Mesenchymal stem cell (in vitro differentiated cells and primary cell): ENCODE data around the gene RIC8A.
A peak's percentile ranks its signal among the peaks of the same experiment; 100 is the strongest.

Experiments
- DNase-seq: peaks from one replicate; pipeline ENCODE4 v3.0.0-alpha.2; 2013
- H2AFZ ChIP-seq: one replicate; pipeline ENCODE4 v1.6.1; 2013; ENCODE audit warnings: low read depth, mild to moderate bottlenecking, control low read depth, inconsistent platforms, low read length, moderate library complexity
- H2AK5ac ChIP-seq: 2 replicates; pipeline ENCODE4 v1.6.1; 2013; ENCODE audit warnings: low read length, moderate library complexity, mild to moderate bottlenecking, inconsistent platforms; ENCODE audit not compliant: severe bottlenecking
- H2BK120ac ChIP-seq: one replicate; pipeline ENCODE4 v1.6.1; 2013; ENCODE audit warnings: low read depth, mild to moderate bottlenecking, inconsistent platforms, low read length, moderate library complexity
- H2BK12ac ChIP-seq, 2 experiments: one replicate each; pipeline ENCODE4 v1.6.1; 2013; ENCODE audit warnings: inconsistent platforms in 2 of 2, low read length in 2 of 2, mild to moderate bottlenecking in 2 of 2, moderate library complexity in 2 of 2, control low read depth in 1 of 2
- H2BK15ac ChIP-seq: one replicate; pipeline ENCODE4 v1.6.1; 2013; ENCODE audit warnings: mild to moderate bottlenecking, low read depth, inconsistent platforms; ENCODE audit not compliant: poor library complexity, severe bottlenecking
- H2BK5ac ChIP-seq: 2 replicates; pipeline ENCODE4 v1.6.1; 2013; ENCODE audit warnings: low read depth, mild to moderate bottlenecking, low read length, control low read depth, inconsistent platforms; ENCODE audit not compliant: poor library complexity, severe bottlenecking
- H3K14ac ChIP-seq, 2 experiments: one replicate each; pipeline ENCODE4 v1.6.1; 2013; ENCODE audit warnings: inconsistent platforms in 2 of 2, low read length in 2 of 2, control low read depth in 1 of 2, mild to moderate bottlenecking in 1 of 2, moderate library complexity in 1 of 2
- H3K18ac ChIP-seq, 2 experiments: one replicate each; pipeline ENCODE4 v1.6.1; 2013; ENCODE audit warnings: inconsistent platforms in 2 of 2, low read length in 2 of 2, control low read depth in 1 of 2, low read depth in 1 of 2, mild to moderate bottlenecking in 1 of 2
- H3K23ac ChIP-seq, 2 experiments: one replicate each; pipeline ENCODE4 v1.6.1; 2013; ENCODE audit warnings: inconsistent platforms in 2 of 2, low read length in 2 of 2, mild to moderate bottlenecking in 2 of 2, moderate library complexity in 2 of 2, control low read depth in 1 of 2
- H3K27ac ChIP-seq: 2 replicates; pipeline ENCODE4 v1.5.1; 2013; ENCODE audit warnings: mild to moderate bottlenecking, moderate library complexity, low read length, control low read depth, inconsistent platforms; ENCODE audit not compliant: poor library complexity, severe bottlenecking
- H3K27me3 ChIP-seq, 2 experiments: 2 replicates each; pipeline versions ENCODE4 v1.6.1 to v1.7.0; 2013; ENCODE audit warnings: low read length in 2 of 2, mild to moderate bottlenecking in 2 of 2, moderate library complexity in 2 of 2, control low read depth in 1 of 2, inconsistent platforms in 1 of 2; ENCODE audit not compliant: control insufficient read depth in 1 of 2, insufficient read depth in 1 of 2
- H3K36me3 ChIP-seq, 2 experiments: 2 replicates each; pipeline versions ENCODE4 v1.6.1 to v1.7.0; 2013; ENCODE audit warnings: low read length in 2 of 2, control low read depth in 1 of 2, inconsistent platforms in 1 of 2, low read depth in 1 of 2, mild to moderate bottlenecking in 1 of 2; ENCODE audit not compliant: insufficient read depth in 2 of 2, control insufficient read depth in 1 of 2
- H3K4ac ChIP-seq, 2 experiments: one replicate each; pipeline ENCODE4 v1.6.1; 2013; ENCODE audit warnings: inconsistent platforms in 2 of 2, low read length in 2 of 2, mild to moderate bottlenecking in 2 of 2, moderate library complexity in 2 of 2, control low read depth in 1 of 2, low read depth in 1 of 2
- H3K4me1 ChIP-seq: 2 replicates; pipeline ENCODE4 v1.6.1; 2013; ENCODE audit warnings: low read depth, low read length, control low read depth; ENCODE audit not compliant: control insufficient read depth, insufficient read depth
- H3K4me2 ChIP-seq: 2 replicates; pipeline ENCODE4 v1.6.1; 2013; ENCODE audit warnings: low read length, mild to moderate bottlenecking, inconsistent platforms; ENCODE audit not compliant: poor library complexity, severe bottlenecking
- H3K4me3 ChIP-seq, 2 experiments: 2 replicates each; pipeline versions ENCODE4 v1.5.1 to v1.7.0; 2013; ENCODE audit warnings: low read length in 2 of 2, mild to moderate bottlenecking in 2 of 2, control low read depth in 1 of 2, low read depth in 1 of 2; ENCODE audit not compliant: insufficient read depth in 1 of 2
- H3K79me1 ChIP-seq: replicated peaks from 2 replicates; pipeline ENCODE4 v1.6.1; 2013; ENCODE audit warnings: mild to moderate bottlenecking, control low read depth, low read length, inconsistent platforms; ENCODE audit not compliant: poor library complexity, severe bottlenecking
- H3K9ac ChIP-seq: 2 replicates; pipeline ENCODE4 v1.7.0; 2013; ENCODE audit warnings: mild to moderate bottlenecking, low read length, moderate library complexity
- H3K9me3 ChIP-seq: 2 replicates; pipeline ENCODE4 v1.7.0; 2013; ENCODE audit warnings: mild to moderate bottlenecking, low read length; ENCODE audit not compliant: control insufficient read depth
- H4K8ac ChIP-seq: one replicate; pipeline ENCODE4 v1.6.1; 2013; ENCODE audit warnings: inconsistent platforms, mild to moderate bottlenecking, low read length, moderate library complexity
- H4K91ac ChIP-seq: one replicate; pipeline ENCODE4 v1.6.1; 2013; ENCODE audit warnings: mild to moderate bottlenecking, low read length, inconsistent platforms
- WGBS: methylation state at CpG from one replicate; pipeline ENCODE4 v1.1.7; 2013; ENCODE audit warnings: mixed read lengths; 5-methylcytosine and 5-hydroxymethylcytosine counted together

Gene RIC8A

DNA sequence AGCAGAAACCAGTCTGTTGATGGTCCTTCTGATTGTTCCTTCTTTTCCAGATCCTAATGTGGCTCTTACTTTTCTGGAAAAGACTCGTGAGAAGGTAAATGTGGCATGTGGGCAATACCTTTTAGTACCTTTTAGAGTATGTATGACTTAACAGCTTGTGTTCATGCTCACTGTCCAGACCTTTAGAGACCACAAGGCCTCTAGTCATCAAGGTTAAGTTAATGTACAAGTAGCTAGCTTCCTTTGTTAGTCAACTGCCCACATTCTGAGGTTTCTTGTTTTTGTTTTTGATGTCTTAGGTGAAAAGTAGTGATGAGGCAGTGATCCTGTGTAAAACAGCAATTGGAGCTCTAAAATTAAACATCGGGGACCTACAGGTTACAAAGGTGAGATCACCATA, 36.9 kb downstream of the RIC8A start:
- Histone ChIP-seq H3K36me3 (peaks cover 46 to 95% of the 10 kb centered on the region in 2 experiments), H3K18ac (no peak overlapping the region), H3K79me1 (peaks cover 27% of the 10 kb centered on the region), H3K4me3 (no peak overlapping the region), H3K14ac (no peak overlapping the region), H3K27ac (no peak overlapping the region), H2BK15ac (no peak overlapping the region), H3K9me3 (no peaks in the 10 kb centered on the region), H3K4ac (no peak overlapping the region), H3K27me3 (no peaks in the 10 kb centered on the region), H2BK120ac (no peak overlapping the region), H4K91ac (no peak overlapping the region), H2AFZ (no peak overlapping the region), H3K4me2 (no peak overlapping the region), H4K8ac (no peak overlapping the region), H3K4me1 (no peaks in the 10 kb centered on the region), H3K23ac (no peak overlapping the region), H3K9ac (no peak overlapping the region), H2BK12ac (no peak overlapping the region), H2BK5ac (no peak overlapping the region), H2AK5ac (no peak overlapping the region)
- WGBS = 100% methylated on average over 1 of the region's 2 CpGs
- DNase-seq = no peak

DNA sequence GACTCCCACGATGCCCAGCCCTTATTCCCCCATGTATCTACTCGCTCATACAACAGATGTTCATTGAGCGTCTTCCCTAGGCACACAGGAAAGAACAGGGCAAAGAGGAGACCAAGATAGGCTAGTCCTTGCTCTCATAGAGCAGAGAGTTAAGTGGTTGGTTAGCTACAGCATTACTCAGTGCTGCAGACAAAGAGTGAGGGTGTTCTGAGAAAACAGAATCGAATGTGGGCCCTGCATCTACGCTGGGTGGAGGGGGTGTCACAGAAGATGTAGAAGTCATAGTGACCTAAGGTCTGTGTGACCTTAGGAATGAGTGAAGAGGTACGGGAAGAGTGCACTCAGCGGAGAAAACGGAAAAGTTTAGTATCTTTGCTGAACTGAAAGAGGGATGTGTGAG, 41.6 kb downstream of the RIC8A start:
- WGBS = 85% methylated on average over 8 of the region's 8 CpGs
- Histone ChIP-seq H3K27me3 (no peaks in the 10 kb centered on the region), H2BK120ac (no peak overlapping the region)

DNA sequence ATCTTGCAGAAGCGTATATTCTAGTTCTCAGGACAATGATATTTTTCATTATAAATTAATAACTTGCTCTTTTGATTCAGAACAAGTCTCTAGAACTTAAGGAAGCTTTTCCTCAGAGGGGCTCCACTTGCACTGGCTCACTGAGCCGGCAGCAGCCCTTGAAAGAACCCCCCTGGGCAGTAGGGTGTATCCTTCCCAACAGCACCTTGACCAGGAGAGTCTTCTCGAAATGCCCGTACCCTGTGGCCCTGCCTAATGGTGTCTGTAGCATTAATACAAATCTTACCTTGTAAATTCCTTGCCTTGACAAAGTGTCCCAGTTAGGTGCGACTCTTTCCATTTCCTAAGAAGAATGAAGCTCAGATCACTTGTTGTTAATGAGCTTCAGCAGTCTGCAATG, 42.8 kb downstream of the RIC8A start:
- H4K8ac ChIP-seq = no peak overlapping the region
- H3K79me1 ChIP-seq = peaks cover 15% of the 10 kb centered on the region
- H3K9ac ChIP-seq = no peak overlapping the region
- H4K91ac ChIP-seq = no peak overlapping the region
- H3K4me2 ChIP-seq = no peak overlapping the region
- H3K23ac ChIP-seq = no peak overlapping the region
- no peak overlapping the region for H2AK5ac ChIP-seq
- no peaks in the 10 kb centered on the region for H3K9me3 ChIP-seq
- H2BK12ac ChIP-seq = no peak overlapping the region
- H2BK15ac ChIP-seq = no peak overlapping the region
- DNase-seq = no peak
- H3K27me3 ChIP-seq = no peaks in the 10 kb centered on the region
- peaks cover 60 to 85% of the 10 kb centered on the region in 2 experiments for H3K36me3 ChIP-seq
- WGBS = 93% methylated on average over 4 of the region's 5 CpGs
- H3K4ac ChIP-seq = no peak overlapping the region
- H3K14ac ChIP-seq = no peak overlapping the region
- H3K18ac ChIP-seq = no peak overlapping the region
- H3K4me3 ChIP-seq = no peak overlapping the region
- no peak overlapping the region for H2AFZ ChIP-seq
- H2BK5ac ChIP-seq = no peak overlapping the region
- no peak overlapping the region for H3K27ac ChIP-seq
- H2BK120ac ChIP-seq = no peak overlapping the region
- H3K4me1 ChIP-seq = no peaks in the 10 kb centered on the region

More for the DNA sequence above, 41.6 kb downstream of the RIC8A start:
- Histone ChIP-seq H3K4me2 (no peak overlapping the region), H3K9ac (no peak overlapping the region), H3K4ac (no peak overlapping the region), H3K23ac (no peak overlapping the region), H2AFZ (no peak overlapping the region), H3K4me3 (no peak overlapping the region), H3K9me3 (no peaks in the 10 kb centered on the region), H4K8ac (no peak overlapping the region), H2AK5ac (no peak overlapping the region), H2BK15ac (no peak overlapping the region), H3K27ac (no peak overlapping the region), H4K91ac (no peak overlapping the region), H3K4me1 (no peaks in the 10 kb centered on the region), H3K18ac (no peak overlapping the region), H2BK5ac (no peak overlapping the region), H3K79me1 (peaks cover 19% of the 10 kb centered on the region), H2BK12ac (no peak overlapping the region), H3K14ac (no peak overlapping the region), H3K36me3 (peaks cover 66 to 97% of the 10 kb centered on the region in 2 experiments)
- DNase-seq = no peak

DNA sequence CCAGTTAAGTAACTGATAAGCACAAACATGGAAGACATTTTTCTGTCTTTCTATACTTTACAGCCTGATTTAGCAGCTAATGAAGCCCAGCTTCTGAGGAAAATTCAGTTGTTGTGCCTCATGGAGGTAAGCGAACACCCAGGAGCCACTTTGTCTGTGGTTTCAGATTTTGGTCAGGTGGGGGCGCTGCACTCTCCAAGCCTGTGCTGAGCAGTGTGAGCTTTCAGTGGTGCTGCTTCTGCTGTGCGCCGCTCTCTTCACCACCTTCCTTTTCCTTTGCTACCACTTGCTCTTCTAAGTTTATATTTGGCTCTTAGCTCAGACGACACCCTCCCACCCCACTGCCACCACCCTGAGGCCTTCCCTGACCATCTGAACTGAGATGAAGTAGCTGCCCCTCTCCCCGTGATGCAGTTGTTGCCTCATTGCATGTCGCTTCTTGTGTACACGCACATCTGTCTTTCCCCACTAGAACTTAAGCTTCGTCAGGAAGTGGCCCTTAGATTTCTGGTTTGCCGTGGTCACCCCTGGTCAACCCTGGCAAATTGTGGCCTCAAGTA, 43.3 kb downstream of the RIC8A start:
- no peak overlapping the region for H4K8ac ChIP-seq
- H3K18ac ChIP-seq = no peak overlapping the region
- no peak overlapping the region for H3K23ac ChIP-seq
- H3K27ac ChIP-seq = no peak overlapping the region
- H3K14ac ChIP-seq = no peak overlapping the region
- H3K36me3 ChIP-seq = peaks cover 56 to 80% of the 10 kb centered on the region in 2 experiments
- no peak overlapping the region for H3K4ac ChIP-seq
- H2BK5ac ChIP-seq = no peak overlapping the region
- peak overlapping the region in 1 of 2 experiments; percentile 85 for H2BK12ac ChIP-seq
- H2BK120ac ChIP-seq = no peak overlapping the region
- no peak overlapping the region for H3K4me2 ChIP-seq
- no peak overlapping the region for H2AK5ac ChIP-seq
- 79% methylated on average over 10 of the region's 10 CpGs for WGBS
- no peaks in the 10 kb centered on the region for H3K9me3 ChIP-seq
- H3K4me3 ChIP-seq = no peak overlapping the region
- no peaks in the 10 kb centered on the region for H3K4me1 ChIP-seq
- H4K91ac ChIP-seq = no peak overlapping the region
- H3K9ac ChIP-seq = no peak overlapping the region
- H3K79me1 ChIP-seq = peaks cover 13% of the 10 kb centered on the region
- no peak overlapping the region for H2BK15ac ChIP-seq
- H3K27me3 ChIP-seq = no peaks in the 10 kb centered on the region
- H2AFZ ChIP-seq = no peak overlapping the region
- DNase-seq = peak; percentile 68
